Progenitor cell of endocrine pancreas (in vitro differentiated cells): Measurements from ENCODE around the gene FAM110A. TPM values are rescaled to one million over a fixed set of nuclear protein-coding genes. Genes with fewer than 3 reads are reported as not detected.

Experiments used
- DNase-seq: peaks from one replicate; pipeline ENCODE4 v3.0.0; 2021; ENCODE audit warnings: low spot score; ENCODE audit not compliant: unreplicated experiment
- H3K27ac Mint-ChIP-seq: 2 replicates; pipeline ENCODE4 v1.8.0; 2021; ENCODE audit warnings: mild to moderate bottlenecking, moderate library complexity, mixed read lengths
- H3K27me3 Mint-ChIP-seq: 2 replicates; pipeline ENCODE4 v1.8.0; 2021; ENCODE audit warnings: mixed read lengths
- H3K36me3 Mint-ChIP-seq: 2 replicates; pipeline ENCODE4 v1.8.0; 2022; ENCODE audit warnings: mixed read lengths; ENCODE audit not compliant: insufficient read depth
- H3K4me1 Mint-ChIP-seq: 2 replicates; pipeline ENCODE4 v1.8.0; 2021; ENCODE audit warnings: low read depth, mixed read lengths
- H3K4me3 Mint-ChIP-seq: 2 replicates; pipeline ENCODE4 v1.8.0; 2021; ENCODE audit warnings: low read depth, mild to moderate bottlenecking, moderate library complexity, mixed read lengths
- H3K9me3 Mint-ChIP-seq: 2 replicates; pipeline ENCODE4 v1.8.0; 2021; ENCODE audit warnings: low read depth, mixed read lengths
- CTCF ChIP-seq: fragments of 200-600 bp; sonication (generic); IDR thresholded peaks from one replicate; pipeline ENCODE4 v1.5.0; 2021; ENCODE audit warnings: antibody characterized with exemption, mild to moderate bottlenecking; ENCODE audit not compliant: unreplicated experiment
- total RNA-seq: library from RNA; stranded (reverse); gene quantifications from 2 replicates; pipeline ENCODE4 v1.2.1, GENCODE V29; 2021

The FAM110A gene
- total RNA-seq, 1 donor from 2014 or later = 17.4 TPM

- TF ChIP-seq CTCF = no peak
- DNase-seq = no peak
- peaks cover 14% of the 10 kb centered on the region for H3K4me1 Mint-ChIP-seq
- peaks cover 9% of the 10 kb centered on the region for H3K27me3 Mint-ChIP-seq
- no peaks in the 10 kb centered on the region for H3K36me3 Mint-ChIP-seq
- H3K27ac Mint-ChIP-seq = no peak overlapping the region
- H3K4me3 Mint-ChIP-seq = no peak overlapping the region
- H3K9me3 Mint-ChIP-seq = no peaks in the 10 kb centered on the region
Measured at GRCh38 chr20:830011-830521, 3.4 kb upstream of the FAM110A start.

- Mint-ChIP-seq H3K27ac (no peak overlapping the region), H3K36me3 (no peaks in the 10 kb centered on the region), H3K9me3 (no peaks in the 10 kb centered on the region), H3K4me1 (peaks cover 14% of the 10 kb centered on the region), H3K4me3 (no peak overlapping the region), H3K27me3 (peaks cover 9% of the 10 kb centered on the region)
- no peak for TF ChIP-seq CTCF
- no peak for DNase-seq
Measured at GRCh38 chr20:831251-831650, 2.3 kb upstream of the FAM110A start.

GRCh38 chr20:831956-832355 lies 1.6 kb upstream of the FAM110A start:
- no peak for TF ChIP-seq CTCF
- Mint-ChIP-seq H3K27ac (no peak overlapping the region), H3K4me1 (peaks cover 14% of the 10 kb centered on the region), H3K36me3 (no peaks in the 10 kb centered on the region), H3K27me3 (peaks cover 9% of the 10 kb centered on the region), H3K4me3 (no peak overlapping the region), H3K9me3 (no peaks in the 10 kb centered on the region)
- DNase-seq = no peak

- peaks cover 9% of the 10 kb centered on the region for H3K27me3 Mint-ChIP-seq
- peaks cover 14% of the 10 kb centered on the region for H3K4me1 Mint-ChIP-seq
- DNase-seq = no peak
- peak overlapping the region; percentile 70 for H3K4me3 Mint-ChIP-seq
- H3K36me3 Mint-ChIP-seq = no peaks in the 10 kb centered on the region
- peaks cover 4% of the 10 kb centered on the region for H3K9me3 Mint-ChIP-seq
- H3K27ac Mint-ChIP-seq = peak overlapping the region; percentile 7
- no peak for TF ChIP-seq CTCF
Measured at GRCh38 chr20:833121-833449, 430 bp upstream of the FAM110A start.

- H3K4me1 Mint-ChIP-seq = peaks cover 11% of the 10 kb centered on the region
- DNase-seq = no peak
- H3K27ac Mint-ChIP-seq = no peak overlapping the region
- no peak for TF ChIP-seq CTCF
- peaks cover 9% of the 10 kb centered on the region for H3K27me3 Mint-ChIP-seq
- H3K9me3 Mint-ChIP-seq = peaks cover 4% of the 10 kb centered on the region
- no peaks in the 10 kb centered on the region for H3K36me3 Mint-ChIP-seq
- peak overlapping the region; percentile 70 for H3K4me3 Mint-ChIP-seq
Measured at GRCh38 chr20:834151-834746, 734 bp downstream of the FAM110A start.
